ENCODE results near the gene ST6GALNAC5.

The ST6GALNAC5 gene

DNA sequence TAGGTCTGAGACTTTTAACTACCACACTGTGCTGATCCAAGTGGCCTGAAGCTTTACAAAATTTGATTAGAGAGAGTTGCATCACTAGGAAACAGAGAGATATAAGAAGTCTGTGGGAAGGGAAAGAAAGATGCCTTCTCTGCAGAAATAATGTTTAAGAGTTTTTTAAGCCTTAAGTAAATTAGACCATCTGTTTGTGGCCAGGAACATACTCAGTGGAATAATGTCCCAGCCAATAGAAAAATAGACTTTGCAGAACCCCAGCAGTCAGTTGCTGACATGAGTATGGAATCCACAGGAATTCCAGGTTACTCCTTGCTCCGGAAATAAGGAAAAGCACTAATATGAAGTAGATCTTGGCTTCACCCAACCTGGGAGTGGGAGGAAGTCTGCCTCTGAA, 144.8 kb downstream of the ST6GALNAC5 start:
- DNase-seq (ENCODE audit: low read depth in 2 of 2) = no peak

DNA sequence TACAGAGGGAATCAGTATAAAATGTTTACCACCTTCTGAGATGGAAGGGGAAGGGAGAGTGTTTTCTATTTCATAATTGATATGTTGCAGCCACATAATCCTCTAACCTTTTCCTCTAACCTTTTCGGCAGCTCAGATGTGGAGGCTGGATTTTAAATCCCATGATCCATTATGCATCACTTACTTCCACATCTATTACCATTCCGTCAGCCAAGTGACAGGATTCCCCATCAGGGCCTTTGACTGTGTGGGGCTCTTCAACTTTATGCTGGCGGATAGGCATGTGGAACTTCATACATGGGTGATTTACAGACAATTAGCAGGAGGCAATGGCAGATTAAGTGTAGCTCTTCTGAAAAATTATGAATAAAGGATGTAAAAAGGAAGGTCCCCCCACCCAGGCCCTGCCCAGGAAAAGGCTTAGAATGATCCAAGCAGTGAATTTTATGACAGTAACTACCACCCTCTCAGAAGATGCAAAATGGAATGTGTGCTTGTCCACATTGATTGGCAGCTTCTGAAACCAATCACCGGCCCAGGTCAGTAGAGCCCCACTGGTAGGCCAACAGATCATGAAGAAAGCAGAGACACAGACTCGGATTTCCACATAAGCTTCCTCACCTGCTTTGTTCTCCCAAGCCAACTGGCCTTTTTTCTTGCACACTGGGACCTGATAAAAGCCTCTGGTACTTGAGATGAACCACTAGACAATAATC, 147.0 kb downstream of the ST6GALNAC5 start:
- DNase-seq (ENCODE audit: low read depth in 2 of 2) = no peak

DNA sequence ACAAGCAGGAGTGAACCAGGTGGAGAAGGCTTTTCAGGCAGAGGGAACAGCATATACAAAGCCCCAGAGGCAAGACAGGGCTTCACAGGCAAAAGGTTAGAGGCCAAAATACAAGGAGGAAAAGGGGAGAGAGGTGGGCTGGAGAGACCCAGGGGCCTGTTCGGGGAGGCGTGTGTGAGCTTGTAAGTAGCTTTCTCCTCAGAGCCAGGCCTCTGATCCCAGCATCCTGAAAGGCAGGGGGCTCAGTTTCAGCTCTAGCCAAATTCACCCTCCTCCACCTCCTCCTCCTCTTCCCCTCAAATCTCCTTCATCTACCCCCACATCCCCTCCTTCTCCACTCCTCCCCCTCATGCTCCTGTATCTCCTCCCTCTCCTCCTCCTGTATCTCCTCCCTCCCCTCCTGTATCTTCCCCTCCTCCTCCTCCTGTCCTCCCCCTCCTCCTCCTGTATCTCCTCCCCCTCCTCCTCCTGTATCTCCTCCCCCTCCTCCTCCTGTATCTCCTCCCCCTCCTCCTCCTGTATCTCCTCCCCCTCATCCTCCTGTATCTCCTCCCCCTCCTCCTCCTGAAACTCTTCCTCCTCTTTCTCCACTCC, 148.6 kb downstream of the ST6GALNAC5 start:
- no peak for DNase-seq (ENCODE audit: low read depth in 2 of 2)

DNA sequence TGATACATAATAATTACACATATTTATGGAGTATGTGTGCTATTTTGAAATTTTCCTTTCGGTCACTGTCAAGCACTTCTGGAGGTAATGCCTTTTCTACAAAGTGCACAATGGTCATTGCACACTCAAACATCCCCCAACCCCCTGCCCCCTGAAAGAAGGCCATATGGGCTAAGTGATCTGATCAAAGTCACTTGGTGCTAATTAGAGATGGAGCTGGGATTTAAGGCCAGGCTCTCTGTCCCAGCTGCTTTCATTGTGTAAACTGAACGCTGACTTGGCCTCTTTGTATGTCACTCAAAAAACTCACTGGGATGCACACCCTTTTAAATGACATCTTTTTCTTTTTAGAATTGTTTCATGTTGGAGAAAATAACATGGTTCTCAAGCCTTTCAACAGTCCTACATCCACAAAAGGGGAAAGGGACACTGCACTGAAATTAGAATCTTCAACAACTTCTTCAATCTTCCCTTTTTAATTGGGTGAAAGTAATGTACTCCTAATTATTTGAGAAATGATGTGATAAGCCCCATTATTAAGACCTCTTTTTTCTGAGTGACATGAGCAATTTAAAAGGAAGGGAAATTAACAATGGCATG, 149.2 kb downstream of the ST6GALNAC5 start:
- DNase-seq (ENCODE audit: low read depth in 2 of 2) = no peak

- DNase-seq (ENCODE audit: low read depth in 2 of 2) = no peak
Observed at GRCh38 chr1:77018311-77018710, 151.0 kb downstream of the ST6GALNAC5 start.

GRCh38 chr1:77018761-77019160, 151.5 kb downstream of the ST6GALNAC5 start:
- DNase-seq (ENCODE audit: low read depth in 2 of 2) = no peak

DNA sequence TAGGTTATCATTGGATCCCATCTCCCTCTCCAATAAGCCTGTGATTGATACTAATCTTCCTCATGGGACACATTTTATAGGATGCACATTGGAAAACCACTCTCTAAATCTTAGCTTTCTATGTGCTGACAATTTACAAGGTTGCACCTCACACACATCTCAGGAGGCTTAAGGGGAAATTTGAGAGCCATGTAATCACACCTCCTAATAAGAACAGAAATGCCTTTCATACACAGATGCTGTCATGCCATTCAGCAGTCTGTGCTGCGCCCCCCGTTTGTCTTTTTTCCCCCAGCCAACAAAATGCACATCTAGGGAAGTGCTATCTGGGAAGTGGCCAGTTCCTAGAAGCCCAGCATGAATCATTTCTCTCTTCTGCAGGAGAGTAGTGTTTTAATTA, 154.5 kb downstream of the ST6GALNAC5 start:
- no peak for DNase-seq (ENCODE audit: low read depth in 2 of 2)

GRCh38 chr1:77024500-77024899, 157.2 kb downstream of the ST6GALNAC5 start:
- DNase-seq (ENCODE audit: low read depth in 2 of 2) = no peak

DNA sequence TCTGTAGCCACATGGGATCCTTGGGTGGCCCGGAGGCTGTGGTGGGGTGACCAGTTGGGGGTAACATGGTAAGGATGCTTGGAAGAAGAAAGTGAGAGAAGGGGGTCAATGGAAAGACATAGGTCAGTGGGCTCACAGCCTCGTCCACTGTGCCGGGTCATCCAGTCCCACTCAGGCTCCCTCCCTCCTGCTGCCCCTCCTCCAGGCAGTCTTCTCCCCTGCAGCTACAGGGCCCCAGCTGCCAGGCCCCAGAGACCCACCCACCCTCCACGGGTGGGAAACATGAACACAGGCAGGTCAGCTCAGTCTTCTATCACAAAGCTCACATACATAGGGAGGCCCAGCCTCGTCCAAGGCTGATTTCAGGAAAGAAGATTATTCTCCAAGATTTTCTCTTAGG, 158.3 kb downstream of the ST6GALNAC5 start:
- DNase-seq (ENCODE audit: low read depth in 2 of 2) = no peak

DNA sequence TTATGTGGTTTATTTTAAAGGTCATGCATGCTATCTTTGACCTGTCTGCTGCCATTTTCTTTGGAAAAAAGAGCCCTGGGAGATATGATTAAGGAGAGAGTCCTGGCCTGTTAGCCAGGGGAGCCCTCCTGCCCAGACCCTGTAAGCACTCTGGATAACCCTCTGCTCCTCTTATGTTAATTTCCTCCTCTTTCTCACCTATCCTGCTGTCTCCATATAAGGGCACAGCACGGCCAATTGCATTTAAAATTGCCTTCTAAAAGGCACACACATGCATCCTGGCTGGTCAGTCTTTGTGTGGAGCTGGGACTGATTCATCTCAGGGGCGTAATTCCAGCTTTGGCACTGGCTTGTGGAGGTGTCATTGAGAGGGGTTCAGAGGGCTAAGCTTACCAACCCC, 158.9 kb downstream of the ST6GALNAC5 start:
- DNase-seq (ENCODE audit: low read depth in 2 of 2) = no peak

DNA sequence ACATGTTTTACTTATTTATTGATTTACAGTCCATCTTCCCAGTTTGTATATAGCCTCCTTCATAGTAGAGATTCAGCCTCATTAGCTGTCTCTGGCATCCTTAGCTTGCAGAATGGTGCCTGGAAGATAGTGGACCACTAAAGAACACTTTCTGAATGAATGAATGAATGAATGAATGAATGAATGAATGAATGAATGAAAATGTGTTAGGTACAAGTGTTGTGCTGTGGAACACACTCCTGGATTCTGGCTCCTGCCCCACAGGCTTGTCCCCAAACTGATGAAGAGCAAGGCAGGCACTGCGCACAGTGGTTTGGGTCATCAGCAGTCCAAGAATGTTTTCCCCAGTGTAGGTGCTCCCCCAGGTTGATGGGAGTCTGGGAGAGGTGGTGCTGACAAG, 159.4 kb downstream of the ST6GALNAC5 start:
- DNase-seq (ENCODE audit: low read depth in 2 of 2) = no peak

GRCh38 chr1:77027847-77028246, 160.6 kb downstream of the ST6GALNAC5 start:
- DNase-seq (ENCODE audit: low read depth in 2 of 2) = no peak

DNA sequence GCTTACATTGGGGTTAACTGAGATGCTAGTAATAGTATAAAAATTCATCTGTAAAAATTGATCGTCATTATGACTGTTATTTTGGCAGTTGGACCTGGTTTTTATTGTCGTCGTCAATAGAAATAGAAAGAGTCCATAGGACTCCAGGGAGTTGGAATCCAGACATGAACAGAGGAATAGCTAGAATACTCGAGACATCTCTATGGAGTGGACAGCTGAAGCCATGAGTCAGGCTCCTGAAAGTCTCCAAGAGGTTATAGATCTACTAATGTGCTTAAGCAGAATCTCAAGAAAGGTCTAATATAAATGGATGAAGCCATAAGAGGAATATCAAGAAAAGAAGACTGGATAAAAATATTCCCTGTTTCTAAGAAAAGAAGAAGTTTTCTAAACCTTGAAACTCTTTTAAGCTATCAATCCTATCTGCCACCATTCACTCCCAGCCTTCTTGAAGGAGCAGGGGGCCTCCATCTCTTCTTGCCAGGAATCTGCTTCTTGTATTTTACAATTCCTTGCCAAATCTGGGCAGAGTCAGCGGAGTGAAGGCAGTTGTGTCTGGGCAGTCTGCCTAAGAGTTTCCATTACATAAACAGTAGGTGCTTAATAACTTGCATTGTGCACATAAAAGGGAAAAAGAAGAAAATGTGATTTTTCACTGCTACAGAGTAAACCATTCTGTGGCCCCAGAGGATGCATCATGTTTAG, 163.3 kb downstream of the ST6GALNAC5 start:
- no peak for DNase-seq (ENCODE audit: low read depth in 2 of 2)

DNA sequence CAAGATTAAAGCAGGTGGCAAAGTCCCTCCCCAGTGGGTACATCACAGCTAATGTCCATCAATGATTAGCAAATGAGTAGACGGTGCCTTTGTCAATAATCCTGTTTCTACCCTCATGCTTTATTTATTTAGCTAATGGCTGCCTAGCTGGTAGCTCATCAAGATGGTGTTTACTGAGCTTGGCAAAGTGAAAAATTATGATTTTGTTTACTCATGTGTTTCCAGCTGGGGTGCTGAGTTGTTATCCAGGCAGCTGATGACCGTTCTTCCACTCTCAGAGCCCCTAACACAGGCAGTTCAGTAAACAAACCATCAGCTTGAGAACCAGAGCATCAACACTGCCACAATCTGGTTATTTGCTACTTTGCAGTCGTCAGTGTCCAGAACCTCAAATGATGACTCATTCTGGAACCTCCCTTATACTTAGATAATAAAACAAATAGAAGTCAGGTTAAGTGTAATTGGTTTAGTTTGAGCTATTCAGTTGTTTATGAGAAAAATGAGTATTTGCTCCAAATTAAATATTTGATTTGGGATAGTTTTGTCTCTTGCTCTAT, 163.9 kb downstream of the ST6GALNAC5 start:
- no peak for DNase-seq (ENCODE audit: low read depth in 2 of 2)

GRCh38 chr1:77036560-77036959, 169.3 kb downstream of the ST6GALNAC5 start:
- DNase-seq (ENCODE audit: low read depth in 2 of 2) = no peak

- no peak for DNase-seq (ENCODE audit: low read depth in 2 of 2)
Observed at GRCh38 chr1:77037038-77037437, 169.8 kb downstream of the ST6GALNAC5 start.

DNA sequence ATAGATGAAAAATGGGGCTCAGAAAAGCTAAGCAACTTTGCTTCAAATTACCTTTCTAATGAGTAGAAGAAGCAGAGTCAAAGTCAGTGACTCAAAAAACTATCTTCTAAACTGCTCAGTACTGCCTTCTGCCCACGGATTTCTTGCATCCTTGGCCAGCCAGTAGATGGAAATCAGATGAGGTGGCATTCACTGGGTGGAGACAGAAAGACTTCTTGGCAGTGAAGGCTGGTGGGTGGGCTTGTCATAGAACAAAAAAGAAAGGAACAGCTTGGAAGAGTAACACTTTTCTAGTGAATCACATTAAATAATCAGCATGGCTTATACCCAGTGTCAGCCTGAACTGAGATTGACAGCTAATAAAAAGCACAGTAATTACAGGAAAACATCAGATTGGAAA, 170.7 kb downstream of the ST6GALNAC5 start:
- no peak for DNase-seq (ENCODE audit: low read depth in 2 of 2)

DNA sequence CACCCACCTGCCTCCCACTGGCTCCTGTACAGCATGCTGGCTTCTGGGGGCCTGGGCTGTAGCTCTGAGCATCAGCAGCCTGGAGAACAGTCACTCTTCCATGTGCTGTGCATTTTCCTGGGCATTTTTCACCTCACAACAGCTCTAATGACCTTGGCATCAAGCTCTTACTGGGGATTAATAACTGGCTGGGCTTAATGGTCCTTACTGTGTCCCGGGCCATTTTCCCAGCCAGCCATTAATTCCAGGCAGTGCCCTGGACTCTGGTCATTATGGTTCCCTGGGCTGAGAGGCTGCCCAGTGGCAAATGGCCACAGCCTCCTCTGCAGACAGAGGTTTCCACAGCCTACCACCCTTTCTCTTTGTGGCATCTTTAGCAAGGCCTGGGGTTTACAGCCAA, 171.8 kb downstream of the ST6GALNAC5 start:
- no peak for DNase-seq (ENCODE audit: low read depth in 2 of 2)

DNA sequence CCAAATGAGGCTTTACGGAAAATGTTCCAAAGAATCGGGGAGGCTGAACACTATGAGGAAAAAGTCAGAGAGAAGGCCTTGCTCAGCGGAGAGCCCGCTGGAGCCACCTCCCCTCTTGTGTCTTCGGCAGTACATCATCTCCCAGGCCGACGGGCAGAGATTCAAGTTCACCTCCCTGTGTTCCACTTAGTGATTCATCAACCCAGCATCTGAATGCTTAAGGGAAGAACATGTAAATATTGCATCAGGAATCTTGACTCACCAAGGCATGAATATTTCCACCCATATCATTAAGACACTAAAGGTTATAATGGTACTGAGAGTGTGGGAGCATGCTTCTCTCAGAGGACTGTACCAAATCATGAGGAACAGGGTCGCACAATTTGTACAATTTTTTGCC, 172.5 kb downstream of the ST6GALNAC5 start:
- no peak for DNase-seq (ENCODE audit: low read depth in 2 of 2)

DNA sequence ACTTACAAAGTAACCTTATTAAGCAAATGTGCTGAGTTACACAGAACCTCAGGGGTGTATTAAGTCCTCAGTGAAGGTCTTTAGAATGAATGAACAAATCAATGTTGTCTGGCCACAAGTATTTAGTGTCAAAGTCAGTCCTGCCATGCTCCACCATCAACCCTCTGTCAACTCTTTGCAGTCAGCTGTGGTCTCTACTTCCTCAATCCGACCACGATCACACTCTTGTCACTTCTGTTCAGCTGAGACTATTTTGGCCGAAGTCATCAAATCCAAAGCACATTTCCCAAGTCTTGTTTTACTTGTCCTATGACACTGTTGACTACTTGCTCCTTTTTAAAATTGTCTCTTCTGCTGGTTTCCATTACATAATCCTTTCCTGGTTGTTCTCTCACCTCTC, 173.5 kb downstream of the ST6GALNAC5 start:
- no peak for DNase-seq (ENCODE audit: low read depth in 2 of 2)

DNA sequence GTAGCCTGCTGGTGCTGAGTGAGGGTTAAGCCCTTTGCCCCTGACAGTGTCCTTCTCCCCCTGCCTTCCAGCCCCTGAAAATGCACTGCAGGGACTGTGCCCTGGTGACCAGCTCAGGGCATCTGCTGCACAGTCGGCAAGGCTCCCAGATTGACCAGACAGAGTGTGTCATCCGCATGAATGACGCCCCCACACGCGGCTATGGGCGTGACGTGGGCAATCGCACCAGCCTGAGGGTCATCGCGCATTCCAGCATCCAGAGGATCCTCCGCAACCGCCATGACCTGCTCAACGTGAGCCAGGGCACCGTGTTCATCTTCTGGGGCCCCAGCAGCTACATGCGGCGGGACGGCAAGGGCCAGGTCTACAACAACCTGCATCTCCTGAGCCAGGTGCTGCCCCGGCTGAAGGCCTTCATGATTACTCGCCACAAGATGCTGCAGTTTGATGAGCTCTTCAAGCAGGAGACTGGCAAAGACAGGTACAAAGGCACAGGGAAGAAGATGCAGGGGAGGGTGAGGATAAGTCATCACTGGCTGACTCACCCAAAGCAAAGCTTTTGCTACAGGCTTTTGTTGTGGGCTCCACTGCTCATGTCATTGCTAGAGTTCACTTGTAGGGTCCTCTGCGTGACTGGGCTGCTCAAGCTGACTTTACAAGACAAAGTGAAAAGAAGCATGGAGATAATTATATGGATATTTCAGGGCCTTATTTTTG, 177.0 kb downstream of the ST6GALNAC5 start:
- DNase-seq (ENCODE audit: low read depth in 2 of 2) = peak in 1 of 2 donors; percentile 2

DNA sequence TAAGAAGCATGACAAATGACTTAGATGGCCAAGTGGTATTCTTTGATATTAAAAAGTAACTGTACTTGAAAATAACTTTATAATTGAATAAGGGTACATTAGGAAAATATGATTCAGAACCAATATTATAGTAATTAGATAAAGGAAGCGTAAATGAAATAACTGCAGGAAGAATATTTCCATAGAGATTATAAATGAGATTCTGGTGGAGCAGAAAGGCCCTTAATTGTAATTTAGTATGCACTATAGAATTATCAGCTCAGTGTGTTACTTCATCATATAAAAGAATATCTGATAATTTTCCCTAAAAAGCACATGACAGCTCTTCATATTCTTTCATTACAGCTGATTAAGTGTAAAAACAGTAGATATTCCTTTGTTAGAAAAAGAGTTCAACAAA, 180.3 kb downstream of the ST6GALNAC5 start:
- no peak for DNase-seq (ENCODE audit: low read depth in 2 of 2)
